Measurements from ENCODE around the gene FARP1.

- TF ChIP-seq, protein P1, sequence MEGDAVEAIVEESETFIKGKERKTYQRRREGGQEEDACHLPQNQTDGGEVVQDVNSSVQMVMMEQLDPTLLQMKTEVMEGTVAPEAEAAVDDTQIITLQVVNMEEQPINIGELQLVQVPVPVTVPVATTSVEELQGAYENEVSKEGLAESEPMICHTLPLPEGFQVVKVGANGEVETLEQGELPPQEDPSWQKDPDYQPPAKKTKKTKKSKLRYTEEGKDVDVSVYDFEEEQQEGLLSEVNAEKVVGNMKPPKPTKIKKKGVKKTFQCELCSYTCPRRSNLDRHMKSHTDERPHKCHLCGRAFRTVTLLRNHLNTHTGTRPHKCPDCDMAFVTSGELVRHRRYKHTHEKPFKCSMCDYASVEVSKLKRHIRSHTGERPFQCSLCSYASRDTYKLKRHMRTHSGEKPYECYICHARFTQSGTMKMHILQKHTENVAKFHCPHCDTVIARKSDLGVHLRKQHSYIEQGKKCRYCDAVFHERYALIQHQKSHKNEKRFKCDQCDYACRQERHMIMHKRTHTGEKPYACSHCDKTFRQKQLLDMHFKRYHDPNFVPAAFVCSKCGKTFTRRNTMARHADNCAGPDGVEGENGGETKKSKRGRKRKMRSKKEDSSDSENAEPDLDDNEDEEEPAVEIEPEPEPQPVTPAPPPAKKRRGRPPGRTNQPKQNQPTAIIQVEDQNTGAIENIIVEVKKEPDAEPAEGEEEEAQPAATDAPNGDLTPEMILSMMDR (IDR thresholded peaks at IDR 0.05): no peak
- TF ChIP-seq POLR2A (IDR thresholded peaks at IDR 0.05): no peak
Measured at GRCh38 chr13:98500963-98501421, 358.1 kb downstream of the FARP1 start.
